ENCODE measurements around the gene SMYD3. TPM values are rescaled to one million over a fixed set of nuclear protein-coding genes. Genes with fewer than 3 reads are reported as not detected.
A peak's percentile ranks its signal among the peaks of the same experiment; 100 is the strongest.

The SMYD3 gene
- total RNA-seq, 1 donor from 2014 or later = 80.8 TPM

- FAIRE-seq = no peak
- peak overlapping the region; percentile 15 for H3K27ac ChIP-seq (ENCODE audit: low read depth, low read length)
- peaks cover 35% of the 10 kb centered on the region for H3K4me1 Mint-ChIP-seq (ENCODE audit: low read depth, unreplicated experiment)
These were observed 502.8 kb downstream of the SMYD3 start for GRCh38 chr1:246004301-246004700.

DNA sequence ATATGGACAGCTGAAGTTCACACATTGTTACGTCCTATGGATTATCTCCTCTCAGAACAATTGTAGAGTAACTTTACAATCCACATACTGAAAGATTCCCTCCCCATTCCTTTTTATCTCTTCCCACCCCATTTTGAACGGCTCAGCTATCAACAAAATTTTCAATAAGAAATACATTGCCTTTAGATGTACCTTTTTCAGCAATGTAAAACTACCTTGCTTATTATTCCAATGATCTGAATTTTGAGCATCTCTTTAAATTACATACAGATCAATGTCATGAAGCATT is 503.7 kb downstream of the SMYD3 start:
- no peak for FAIRE-seq
- Mint-ChIP-seq H3K27me3 (ENCODE audit: low read depth, unreplicated experiment) (no peaks in the 10 kb centered on the region), H3K9me3 (ENCODE audit: unreplicated experiment) (peaks cover 7% of the 10 kb centered on the region), H3K27ac (ENCODE audit: unreplicated experiment) (no peak overlapping the region), H3K4me1 (ENCODE audit: low read depth, unreplicated experiment) (peaks cover 38% of the 10 kb centered on the region), H3K36me3 (ENCODE audit: low read depth, unreplicated experiment) (peaks cover 11% of the 10 kb centered on the region), H3K4me3 (ENCODE audit: unreplicated experiment) (no peak overlapping the region)
- TF ChIP-seq, protein P1, sequence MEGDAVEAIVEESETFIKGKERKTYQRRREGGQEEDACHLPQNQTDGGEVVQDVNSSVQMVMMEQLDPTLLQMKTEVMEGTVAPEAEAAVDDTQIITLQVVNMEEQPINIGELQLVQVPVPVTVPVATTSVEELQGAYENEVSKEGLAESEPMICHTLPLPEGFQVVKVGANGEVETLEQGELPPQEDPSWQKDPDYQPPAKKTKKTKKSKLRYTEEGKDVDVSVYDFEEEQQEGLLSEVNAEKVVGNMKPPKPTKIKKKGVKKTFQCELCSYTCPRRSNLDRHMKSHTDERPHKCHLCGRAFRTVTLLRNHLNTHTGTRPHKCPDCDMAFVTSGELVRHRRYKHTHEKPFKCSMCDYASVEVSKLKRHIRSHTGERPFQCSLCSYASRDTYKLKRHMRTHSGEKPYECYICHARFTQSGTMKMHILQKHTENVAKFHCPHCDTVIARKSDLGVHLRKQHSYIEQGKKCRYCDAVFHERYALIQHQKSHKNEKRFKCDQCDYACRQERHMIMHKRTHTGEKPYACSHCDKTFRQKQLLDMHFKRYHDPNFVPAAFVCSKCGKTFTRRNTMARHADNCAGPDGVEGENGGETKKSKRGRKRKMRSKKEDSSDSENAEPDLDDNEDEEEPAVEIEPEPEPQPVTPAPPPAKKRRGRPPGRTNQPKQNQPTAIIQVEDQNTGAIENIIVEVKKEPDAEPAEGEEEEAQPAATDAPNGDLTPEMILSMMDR (IDR thresholded peaks at IDR 0.05; ENCODE audit: insufficient read depth, low read depth, low read length) = no peak
- H3K4me3 ChIP-seq (ENCODE audit: insufficient read depth, low read depth, low read length) = no peak overlapping the region
- no peaks in the 10 kb centered on the region for H3K36me3 ChIP-seq (ENCODE audit: insufficient read depth, low read length)
- no peaks in the 10 kb centered on the region for H3K79me2 ChIP-seq (ENCODE audit: insufficient read depth, low read length)
- no peak for DNase-seq (ENCODE audit: low read depth)
- H3K9me3 ChIP-seq (ENCODE audit: insufficient read depth, low read depth, low read length) = no peaks in the 10 kb centered on the region
- no peak overlapping the region for H3K9ac ChIP-seq (ENCODE audit: low read length)
- no peak overlapping the region for H3K4me2 ChIP-seq (ENCODE audit: low read length)
- no peaks in the 10 kb centered on the region for H3K27me3 ChIP-seq (ENCODE audit: insufficient read depth, low read length)
- no peaks in the 10 kb centered on the region for H4K20me1 ChIP-seq (ENCODE audit: insufficient read depth, low read length)
- H3K27ac ChIP-seq (ENCODE audit: low read depth, low read length) = no peak overlapping the region
- peaks cover 31% of the 10 kb centered on the region for H3K4me1 ChIP-seq (ENCODE audit: insufficient read depth, low read length)
- H2AFZ ChIP-seq (ENCODE audit: low read depth, low read length) = no peak overlapping the region

More at GRCh38 chr1:246004301-246004700, 502.8 kb downstream of the SMYD3 start:
- Mint-ChIP-seq H3K9me3 (ENCODE audit: unreplicated experiment) (peaks cover 7% of the 10 kb centered on the region), H3K36me3 (ENCODE audit: low read depth, unreplicated experiment) (peaks cover 7% of the 10 kb centered on the region), H3K27me3 (ENCODE audit: low read depth, unreplicated experiment) (no peaks in the 10 kb centered on the region), H3K27ac (ENCODE audit: unreplicated experiment) (peak overlapping the region; percentile 54), H3K4me3 (ENCODE audit: unreplicated experiment) (no peak overlapping the region)
- H3K4me1 ChIP-seq (ENCODE audit: insufficient read depth, low read length) = peaks cover 31% of the 10 kb centered on the region
- H3K79me2 ChIP-seq (ENCODE audit: insufficient read depth, low read length) = no peaks in the 10 kb centered on the region
- no peak overlapping the region for H3K4me2 ChIP-seq (ENCODE audit: low read length)
- H3K27me3 ChIP-seq (ENCODE audit: insufficient read depth, low read length) = no peaks in the 10 kb centered on the region
- no peaks in the 10 kb centered on the region for H3K9me3 ChIP-seq (ENCODE audit: insufficient read depth, low read depth, low read length)
- TF ChIP-seq EZH2 (IDR thresholded peaks at IDR 0.05; ENCODE audit: insufficient read depth, low read length) = no peak
- TF ChIP-seq, protein P1 (IDR thresholded peaks at IDR 0.05; ENCODE audit: insufficient read depth, low read depth, low read length) = no peak
- no peaks in the 10 kb centered on the region for H3K36me3 ChIP-seq (ENCODE audit: insufficient read depth, low read length)
- H3K9ac ChIP-seq (ENCODE audit: low read length) = no peak overlapping the region
- H3K4me3 ChIP-seq (ENCODE audit: insufficient read depth, low read depth, low read length) = no peak overlapping the region
- no peak overlapping the region for H2AFZ ChIP-seq (ENCODE audit: low read depth, low read length)
- H4K20me1 ChIP-seq (ENCODE audit: insufficient read depth, low read length) = no peaks in the 10 kb centered on the region
- no peak for DNase-seq (ENCODE audit: low read depth)

DNA sequence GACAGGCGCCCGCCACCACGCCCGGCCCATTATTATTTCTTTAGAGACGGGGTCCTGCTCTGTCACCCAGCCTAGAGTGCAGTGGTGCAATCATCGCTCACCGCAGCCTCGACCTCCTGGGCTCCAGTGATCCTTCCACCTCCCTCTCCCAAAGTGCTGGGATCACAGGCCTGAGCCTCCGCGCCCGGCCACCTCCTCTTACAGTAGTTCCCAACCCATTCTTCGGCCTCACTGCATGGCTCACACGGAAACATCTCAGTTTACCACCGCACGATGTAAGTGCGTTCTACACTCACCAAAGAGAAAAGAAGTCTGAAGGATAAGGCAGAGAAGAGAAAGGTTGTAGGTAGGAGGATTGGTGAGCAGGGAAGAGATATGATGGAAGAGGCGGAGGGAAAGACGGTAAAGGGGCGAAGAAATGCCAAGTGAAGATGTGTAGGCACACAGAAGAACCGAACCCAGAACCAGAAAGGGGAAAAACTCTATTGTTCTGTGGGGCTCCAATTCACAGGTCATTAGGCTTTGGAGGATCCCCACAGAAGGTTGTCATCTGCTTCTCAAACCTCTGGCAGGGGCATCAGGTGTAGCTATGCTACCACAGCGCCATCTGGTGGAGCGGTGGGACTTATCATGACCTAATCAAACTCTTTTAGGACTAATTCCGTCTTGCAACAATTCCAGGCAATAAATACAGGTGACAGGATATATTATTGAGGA is 504.2 kb downstream of the SMYD3 start:
- no peak overlapping the region for H3K4me2 ChIP-seq (ENCODE audit: low read length)
- FAIRE-seq (peak; percentile 64), DNase-seq (ENCODE audit: low read depth) (peak; percentile 73)
- H3K9me3 ChIP-seq (ENCODE audit: insufficient read depth, low read depth, low read length) = no peaks in the 10 kb centered on the region
- H3K27ac Mint-ChIP-seq (ENCODE audit: unreplicated experiment) = no peak overlapping the region
- peaks cover 38% of the 10 kb centered on the region for H3K4me1 Mint-ChIP-seq (ENCODE audit: low read depth, unreplicated experiment)
- H3K4me3 ChIP-seq (ENCODE audit: insufficient read depth, low read depth, low read length) = no peak overlapping the region
- peaks cover 34% of the 10 kb centered on the region for H3K4me1 ChIP-seq (ENCODE audit: insufficient read depth, low read length)
- H3K36me3 ChIP-seq (ENCODE audit: insufficient read depth, low read length) = no peaks in the 10 kb centered on the region
- no peak overlapping the region for H3K4me3 Mint-ChIP-seq (ENCODE audit: unreplicated experiment)
- H3K27me3 Mint-ChIP-seq (ENCODE audit: low read depth, unreplicated experiment) = no peaks in the 10 kb centered on the region
- no peaks in the 10 kb centered on the region for H3K79me2 ChIP-seq (ENCODE audit: insufficient read depth, low read length)
- peak overlapping the region; percentile 30 for H3K9ac ChIP-seq (ENCODE audit: low read length)
- no peaks in the 10 kb centered on the region for H4K20me1 ChIP-seq (ENCODE audit: insufficient read depth, low read length)
- TF ChIP-seq, protein P1 (IDR thresholded peaks at IDR 0.05; ENCODE audit: insufficient read depth, low read depth, low read length) = peak; percentile 95
- no peak for TF ChIP-seq EZH2 (IDR thresholded peaks at IDR 0.05; ENCODE audit: insufficient read depth, low read length)
- peaks cover 11% of the 10 kb centered on the region for H3K36me3 Mint-ChIP-seq (ENCODE audit: low read depth, unreplicated experiment)
- no peak overlapping the region for H2AFZ ChIP-seq (ENCODE audit: low read depth, low read length)
- H3K9me3 Mint-ChIP-seq (ENCODE audit: unreplicated experiment) = peaks cover 7% of the 10 kb centered on the region
- H3K27me3 ChIP-seq (ENCODE audit: insufficient read depth, low read length) = no peaks in the 10 kb centered on the region
- no peak overlapping the region for H3K27ac ChIP-seq (ENCODE audit: low read depth, low read length)

All from astrocyte (in vitro differentiated cells and primary cell).